Smooth muscle cell (in vitro differentiated cells): ENCODE measurements around the gene VSIG10L. TPM values are rescaled to one million over a fixed set of nuclear protein-coding genes. Genes with fewer than 3 reads are reported as not detected.

Experiments
- DNase-seq: peaks from one replicate; lab custom pipeline; 2025; ENCODE audit not compliant: unreplicated experiment; lab: John Stamatoyannopoulos, UW
- H2AFZ ChIP-seq: fragments of 200-600 bp; sonication (generic); 2 replicates; pipeline ENCODE4 v1.6.0; 2016; ENCODE audit warnings: antibody characterized with exemption, low read depth, mild to moderate bottlenecking
- H3F3A ChIP-seq: fragments of 200-600 bp; sonication (generic); 2 replicates; pipeline ENCODE4 v1.6.0; 2017; ENCODE audit warnings: antibody characterized with exemption, low read depth
- H3K27ac ChIP-seq: fragments of 200-600 bp; sonication (generic); 2 replicates; pipeline ENCODE4 v1.5.1; 2016; ENCODE audit warnings: low read depth, mild to moderate bottlenecking
- H3K27me3 ChIP-seq: fragments of 200-600 bp; sonication (generic); 2 replicates; pipeline ENCODE4 v1.6.1; 2016; ENCODE audit warnings: low read depth, mild to moderate bottlenecking
- H3K36me3 ChIP-seq: fragments of 200-600 bp; sonication (generic); 2 replicates; pipeline ENCODE4 v1.5.1; 2016; ENCODE audit warnings: low read depth
- H3K4me1 ChIP-seq: fragments of 200-600 bp; sonication (generic); 2 replicates; pipeline ENCODE4 v1.5.1; 2016; ENCODE audit warnings: low read depth
- H3K4me2 ChIP-seq: fragments of 200-600 bp; sonication (generic); 2 replicates; pipeline ENCODE4 v1.6.0; 2016; ENCODE audit warnings: mild to moderate bottlenecking
- H3K4me3 ChIP-seq: fragments of 200-600 bp; sonication (generic); 2 replicates; pipeline ENCODE4 v1.5.1; 2016; ENCODE audit warnings: mild to moderate bottlenecking
- H3K79me2 ChIP-seq: fragments of 200-600 bp; sonication (generic); 2 replicates; pipeline ENCODE4 v1.6.0; 2016; ENCODE audit warnings: low read depth, mild to moderate bottlenecking
- H3K9ac ChIP-seq: fragments of 200-600 bp; sonication (generic); 2 replicates; pipeline ENCODE4 v1.6.0; 2016; ENCODE audit warnings: low read depth
- H3K9me3 ChIP-seq: fragments of 200-600 bp; sonication (generic); replicated peaks from 2 replicates; pipeline ENCODE4 v1.5.1; 2016; ENCODE audit warnings: low read depth
- H4K20me1 ChIP-seq: fragments of 200-600 bp; sonication (generic); 2 replicates; pipeline ENCODE4 v1.6.0; 2016; ENCODE audit warnings: low read depth
- CTCF ChIP-seq: fragments of 200-600 bp; sonication (generic); IDR thresholded peaks from 2 replicates; pipeline ENCODE4 v1.5.1; 2017; ENCODE audit warnings: borderline replicate concordance, mild to moderate bottlenecking, antibody characterized with exemption; ENCODE audit not compliant: insufficient read depth, poor library complexity, severe bottlenecking
- WGBS: methylation state at CpG from one replicate; pipeline ENCODE4 v1.1.7; 2016; ENCODE audit warnings: low lambda C conversion rate; 5-methylcytosine and 5-hydroxymethylcytosine counted together
- polyA plus RNA-seq: library from polyadenylated mRNA; unstranded; fragments of >200 nt; fragmentation: Nextera tagmentation; extraction: Ambion mirVana; gene quantifications from 2 replicates; pipeline ENCODE4 v1.2.1, GENCODE V29; 2016
- total RNA-seq: library from RNA; depleted of rRNA; stranded (reverse); fragments of >200 nt; gene quantifications from 2 replicates; pipeline ENCODE4 v1.2.3, GENCODE V29; 2014

Gene VSIG10L
- total and polyA plus RNA-seq, 2 experiments from 2014 or later: 2.2 to 4.2 TPM

GRCh38 chr19:51354742-51355148 lies 12.8 kb upstream of the VSIG10L start:
- Histone ChIP-seq H3K9ac (no peak overlapping the region), H3K4me2 (peak overlapping the region; percentile 30), H3K36me3 (no peaks in the 10 kb centered on the region), H3K27ac (no peak overlapping the region), H3K4me3 (peak overlapping the region; percentile 9), H2AFZ (no peak overlapping the region), H3F3A (peaks cover 10% of the 10 kb centered on the region), H3K79me2 (no peaks in the 10 kb centered on the region), H3K4me1 (peaks cover 13% of the 10 kb centered on the region), H3K9me3 (no peaks in the 10 kb centered on the region), H3K27me3 (no peaks in the 10 kb centered on the region), H4K20me1 (peaks cover 2% of the 10 kb centered on the region)
- no peak for TF ChIP-seq CTCF
- DNase-seq: no peak
- 10% methylated on average over 8 of the region's 8 CpGs for WGBS

- H3F3A ChIP-seq: peaks cover 6% of the 10 kb centered on the region
- no peaks in the 10 kb centered on the region for H3K27me3 ChIP-seq
- no peak overlapping the region for H2AFZ ChIP-seq
- 70% methylated on average over 12 of the region's 12 CpGs for WGBS
- no peaks in the 10 kb centered on the region for H3K79me2 ChIP-seq
- no peaks in the 10 kb centered on the region for H3K36me3 ChIP-seq
- TF ChIP-seq CTCF: no peak
- peak overlapping the region; percentile 1 for H3K27ac ChIP-seq
- H3K9me3 ChIP-seq: no peaks in the 10 kb centered on the region
- DNase-seq: no peak
- H3K4me2 ChIP-seq: no peak overlapping the region
- H3K9ac ChIP-seq: no peak overlapping the region
- H3K4me1 ChIP-seq: peaks cover 13% of the 10 kb centered on the region
- peaks cover 2% of the 10 kb centered on the region for H4K20me1 ChIP-seq
- H3K4me3 ChIP-seq: no peak overlapping the region
Measured at GRCh38 chr19:51354103-51354741, 12.3 kb upstream of the VSIG10L start.

GRCh38 chr19:51352783-51353360 lies 10.9 kb upstream of the VSIG10L start:
- H3K36me3 ChIP-seq: no peaks in the 10 kb centered on the region
- H3K9me3 ChIP-seq: no peaks in the 10 kb centered on the region
- no peak overlapping the region for H3K27ac ChIP-seq
- no peak overlapping the region for H3K9ac ChIP-seq
- H3F3A ChIP-seq: peaks cover 6% of the 10 kb centered on the region
- H3K4me2 ChIP-seq: no peak overlapping the region
- H4K20me1 ChIP-seq: no peaks in the 10 kb centered on the region
- no peaks in the 10 kb centered on the region for H3K27me3 ChIP-seq
- peaks cover 13% of the 10 kb centered on the region for H3K4me1 ChIP-seq
- no peak for TF ChIP-seq CTCF
- no peak for DNase-seq
- H2AFZ ChIP-seq: no peak overlapping the region
- H3K4me3 ChIP-seq: no peak overlapping the region
- no peaks in the 10 kb centered on the region for H3K79me2 ChIP-seq
- 94% methylated on average over 16 of the region's 16 CpGs for WGBS
